ENCODE measurements around the gene MPRIP. TPM values are rescaled to one million over a fixed set of nuclear protein-coding genes. Genes with fewer than 3 reads are reported as not detected.
"Not testable (repeated sequence)": the region's sequence is repeated elsewhere in the genome, so short reads cannot be mapped to it uniquely, and the experiment has no call there.

The MPRIP gene
- total and polyA plus RNA-seq, 2 of the 13 experiments (the other 11 are each of a cell fraction or from before 2014, with no cell fraction given): 50.2 to 52.4 TPM

DNA sequence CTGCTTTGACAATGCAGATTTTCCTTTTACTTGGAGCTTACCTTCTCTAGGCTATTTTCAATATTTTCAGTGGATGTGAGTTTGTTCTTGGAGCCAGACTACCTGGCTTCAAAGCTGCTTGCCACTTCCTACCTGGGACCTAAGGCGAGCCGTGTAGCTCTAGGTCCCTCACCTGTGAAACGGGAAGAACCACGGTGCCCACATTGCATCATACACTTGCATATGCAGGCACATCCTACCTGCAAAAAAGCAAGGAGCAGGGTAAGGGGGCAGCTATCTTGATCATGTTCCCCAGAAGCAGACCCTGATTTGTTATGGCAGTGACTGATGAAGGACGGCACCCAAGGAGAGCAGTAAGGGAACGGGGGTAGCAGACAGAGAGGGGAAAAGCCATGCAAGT is 27.0 kb upstream of the MPRIP start (continued):
- no peak for TF ChIP-seq HMGA1 (CRISPR knock-in tag; conservative IDR thresholded peaks at IDR 0.05)
- TF ChIP-seq, protein P1, sequence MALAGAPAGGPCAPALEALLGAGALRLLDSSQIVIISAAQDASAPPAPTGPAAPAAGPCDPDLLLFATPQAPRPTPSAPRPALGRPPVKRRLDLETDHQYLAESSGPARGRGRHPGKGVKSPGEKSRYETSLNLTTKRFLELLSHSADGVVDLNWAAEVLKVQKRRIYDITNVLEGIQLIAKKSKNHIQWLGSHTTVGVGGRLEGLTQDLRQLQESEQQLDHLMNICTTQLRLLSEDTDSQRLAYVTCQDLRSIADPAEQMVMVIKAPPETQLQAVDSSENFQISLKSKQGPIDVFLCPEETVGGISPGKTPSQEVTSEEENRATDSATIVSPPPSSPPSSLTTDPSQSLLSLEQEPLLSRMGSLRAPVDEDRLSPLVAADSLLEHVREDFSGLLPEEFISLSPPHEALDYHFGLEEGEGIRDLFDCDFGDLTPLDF (CRISPR knock-in tag; IDR thresholded peaks at IDR 0.05): no peak
- TF ChIP-seq, protein P2, sequence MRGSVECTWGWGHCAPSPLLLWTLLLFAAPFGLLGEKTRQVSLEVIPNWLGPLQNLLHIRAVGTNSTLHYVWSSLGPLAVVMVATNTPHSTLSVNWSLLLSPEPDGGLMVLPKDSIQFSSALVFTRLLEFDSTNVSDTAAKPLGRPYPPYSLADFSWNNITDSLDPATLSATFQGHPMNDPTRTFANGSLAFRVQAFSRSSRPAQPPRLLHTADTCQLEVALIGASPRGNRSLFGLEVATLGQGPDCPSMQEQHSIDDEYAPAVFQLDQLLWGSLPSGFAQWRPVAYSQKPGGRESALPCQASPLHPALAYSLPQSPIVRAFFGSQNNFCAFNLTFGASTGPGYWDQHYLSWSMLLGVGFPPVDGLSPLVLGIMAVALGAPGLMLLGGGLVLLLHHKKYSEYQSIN (CRISPR knock-in tag; IDR thresholded peaks at IDR 0.05; ENCODE audit: borderline replicate concordance): no peak
- TF ChIP-seq ZNF619 (CRISPR knock-in tag; IDR thresholded peaks at IDR 0.05): no peak
- no peak for TF ChIP-seq HMG20B (CRISPR knock-in tag; conservative IDR thresholded peaks at IDR 0.05)

- H2AFZ ChIP-seq (ENCODE audit: low read length); in situ Hi-C loops (cut with HindIII; ENCODE audit: extremely low pct_ligation_motif_present, low pct_unique_long_range_greater_than_20kb); H3K4me2 ChIP-seq (ENCODE audit: low read depth, low read length); H3K9me3 ChIP-seq (ENCODE audit: low read length); H3K36me3 ChIP-seq (replicated peaks in 1 of 2; ENCODE audit: control insufficient read depth in 1 of 2, insufficient read depth in 2 of 2, low read length in 2 of 2); H3K27ac ChIP-seq (ENCODE audit: extremely low read length, insufficient read depth, low read length); BruUV-seq (replicated peaks); H3K79me2 ChIP-seq (ENCODE audit: insufficient read depth, low read length); CTCF ChIA-PET (ENCODE audit: low intra/inter-chr PET ratio, low total read pairs); ATAC-seq; POLR2A ChIA-PET; H3K4me3 ChIP-seq (replicated peaks in 1 of 3; ENCODE audit: insufficient read depth in 1 of 3, low read depth in 2 of 3, low read length in 3 of 3); FAIRE-seq; H3K27me3 ChIP-seq (ENCODE audit: control insufficient read depth in 1 of 2, insufficient read depth in 2 of 2, low read length in 2 of 2); DNase-seq (ENCODE audit: low spot score); intact Hi-C loops (cut with micrococcal nuclease; ENCODE audit: unreplicated experiment); H4K20me1 ChIP-seq (ENCODE audit: insufficient read depth, low read length); H3K9ac ChIP-seq (ENCODE audit: insufficient read depth, low read depth, low read length): not testable (repeated sequence)
- peaks cover 29% of the 10 kb centered on the region for H3K4me1 ChIP-seq (ENCODE audit: insufficient read depth, low read length)
- WGBS (ENCODE audit: low lambda C conversion rate): 65% methylated on average over 8 of the region's 8 CpGs
Observed at GRCh38 chr17:17016199-17017197, 25.8 kb upstream of the MPRIP start.
